Astrocyte of the spinal cord (primary cell): ENCODE results near the gene SERPINE1.
A peak's percentile ranks its signal among the peaks of the same experiment; 100 is the strongest.

Experiments used
- DNase-seq: peaks from one replicate; pipeline ENCODE4 v3.0.0; 2011; ENCODE audit warnings: low read depth, low spot score
- H3K4me3 ChIP-seq: 2 replicates; pipeline ENCODE4 v1.5.1; 2011; ENCODE audit warnings: low read depth, mild to moderate bottlenecking, low read length, moderate library complexity
- in situ Hi-C: cut with HindIII; loops from 2 replicates; pipeline ENCODE4 v1.10.0; 2017; ENCODE audit warnings: low sequenced_read_pairs
- TF ChIP-seq, protein P1 (sequence below): IDR thresholded peaks from 2 replicates; pipeline ENCODE4 v1.5.1; 2012; ENCODE audit warnings: low read depth, mild to moderate bottlenecking, low read length, inconsistent platforms

Gene SERPINE1

DNA sequence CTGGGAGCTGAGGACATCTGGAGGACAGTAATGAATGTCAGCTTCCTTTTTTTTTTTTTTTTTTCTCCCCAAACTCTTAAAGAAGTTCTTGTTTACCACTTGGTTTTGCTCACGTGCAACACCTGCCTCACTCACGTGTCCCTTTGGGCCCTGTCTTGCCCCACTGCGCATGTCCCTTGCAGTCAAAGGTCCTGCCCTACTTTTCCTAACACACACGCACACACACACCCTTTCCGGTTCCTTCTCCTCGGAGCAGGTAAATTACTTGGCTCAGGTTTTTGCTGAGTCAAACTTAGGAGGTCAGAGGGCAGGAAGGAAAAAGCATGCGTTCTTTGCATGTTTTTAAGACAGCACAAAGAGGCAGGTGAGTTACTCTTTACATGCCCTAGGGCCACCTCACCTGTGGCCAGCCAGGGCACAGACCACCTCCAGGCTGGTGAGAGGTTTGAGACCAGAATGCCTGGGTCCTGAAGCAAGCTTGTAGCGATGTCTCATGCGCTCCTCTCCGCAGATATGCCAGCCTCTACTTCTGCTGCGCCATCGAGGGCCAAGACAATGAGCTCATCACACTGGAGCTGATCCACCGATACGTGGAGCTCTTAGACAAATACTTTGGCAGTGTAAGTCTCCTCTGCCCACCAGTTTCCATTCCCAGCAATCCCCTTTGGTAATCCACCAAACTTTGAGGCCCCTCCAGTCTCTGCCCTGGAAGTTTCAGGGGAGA lies 30.1 kb downstream of the SERPINE1 start:
- no peak for DNase-seq
- TF ChIP-seq, protein P1, sequence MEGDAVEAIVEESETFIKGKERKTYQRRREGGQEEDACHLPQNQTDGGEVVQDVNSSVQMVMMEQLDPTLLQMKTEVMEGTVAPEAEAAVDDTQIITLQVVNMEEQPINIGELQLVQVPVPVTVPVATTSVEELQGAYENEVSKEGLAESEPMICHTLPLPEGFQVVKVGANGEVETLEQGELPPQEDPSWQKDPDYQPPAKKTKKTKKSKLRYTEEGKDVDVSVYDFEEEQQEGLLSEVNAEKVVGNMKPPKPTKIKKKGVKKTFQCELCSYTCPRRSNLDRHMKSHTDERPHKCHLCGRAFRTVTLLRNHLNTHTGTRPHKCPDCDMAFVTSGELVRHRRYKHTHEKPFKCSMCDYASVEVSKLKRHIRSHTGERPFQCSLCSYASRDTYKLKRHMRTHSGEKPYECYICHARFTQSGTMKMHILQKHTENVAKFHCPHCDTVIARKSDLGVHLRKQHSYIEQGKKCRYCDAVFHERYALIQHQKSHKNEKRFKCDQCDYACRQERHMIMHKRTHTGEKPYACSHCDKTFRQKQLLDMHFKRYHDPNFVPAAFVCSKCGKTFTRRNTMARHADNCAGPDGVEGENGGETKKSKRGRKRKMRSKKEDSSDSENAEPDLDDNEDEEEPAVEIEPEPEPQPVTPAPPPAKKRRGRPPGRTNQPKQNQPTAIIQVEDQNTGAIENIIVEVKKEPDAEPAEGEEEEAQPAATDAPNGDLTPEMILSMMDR: no peak
- no peak overlapping the region for H3K4me3 ChIP-seq
- in situ Hi-C loops: no loop called here

DNA sequence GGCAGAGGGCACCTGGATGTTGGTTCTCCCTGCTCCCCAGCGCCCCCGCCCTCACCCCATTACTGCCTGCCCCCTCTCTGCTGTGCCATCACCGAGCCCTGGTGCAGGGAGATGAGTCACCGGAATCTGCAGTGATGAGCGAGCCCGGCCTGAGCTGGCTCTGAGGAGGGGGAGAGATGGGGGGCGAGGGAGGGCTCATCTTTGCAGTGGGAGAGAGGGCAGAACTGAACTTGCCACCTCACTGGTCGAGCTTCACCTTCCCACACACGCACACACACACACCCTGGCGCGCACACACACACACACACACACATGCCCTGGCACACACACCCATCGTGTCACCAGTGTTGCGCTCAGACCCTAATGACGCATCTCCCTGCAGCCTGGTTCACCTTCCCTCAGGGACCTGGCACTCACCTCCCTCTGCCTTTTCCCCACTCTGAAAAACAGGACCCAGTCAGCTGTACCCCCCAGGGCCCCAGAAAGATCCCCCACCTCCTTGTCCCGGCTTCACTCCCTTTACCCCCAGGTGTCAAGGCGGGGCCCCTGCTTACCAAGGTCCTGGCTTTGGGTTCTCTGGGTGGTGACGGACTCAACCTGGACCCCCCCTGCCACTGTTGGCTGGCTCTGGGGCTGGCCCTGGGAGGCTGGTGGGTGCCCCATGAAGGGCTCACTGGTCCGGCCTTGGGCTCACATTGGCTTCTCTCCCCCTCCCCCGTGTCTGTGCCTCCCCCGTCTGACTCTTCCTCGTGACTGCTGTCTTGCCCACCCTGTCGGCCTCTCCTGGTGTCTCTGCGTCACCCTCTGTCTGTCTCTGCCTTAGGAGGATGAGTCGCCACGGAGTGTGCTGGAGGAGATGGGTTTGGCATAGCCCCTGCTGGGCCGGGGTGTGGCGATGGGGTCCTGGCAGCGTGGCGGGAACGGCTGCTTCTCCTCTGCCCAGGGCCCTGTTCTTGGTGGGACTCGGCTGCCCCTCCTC lies 33.1 kb downstream of the SERPINE1 start:
- H3K4me3 ChIP-seq: no peak overlapping the region
- in situ Hi-C loops: no loop called here
- TF ChIP-seq, protein P1: no peak
- DNase-seq: no peak

DNA sequence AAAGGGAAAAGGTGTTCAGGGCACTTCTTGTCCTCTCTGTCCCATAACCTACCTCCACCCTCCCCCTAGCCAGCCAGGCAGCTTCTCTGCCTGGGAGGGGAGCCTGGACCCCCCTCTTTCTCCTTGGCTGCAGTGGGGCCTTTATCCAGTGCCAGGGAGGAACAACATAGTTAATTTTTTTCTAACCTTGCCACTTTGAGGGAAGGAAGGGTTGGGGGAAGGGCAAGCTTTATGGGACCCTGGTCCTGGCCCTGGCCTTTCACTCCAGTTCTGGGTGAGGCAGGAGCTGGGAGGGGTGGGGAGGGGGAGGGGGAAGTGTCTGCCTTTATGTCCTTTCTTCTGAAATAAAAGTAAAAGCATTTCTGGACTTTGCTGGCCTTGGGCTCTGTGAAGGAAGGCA lies 34.0 kb downstream of the SERPINE1 start:
- no peak for DNase-seq
- TF ChIP-seq, protein P1: no peak
- in situ Hi-C loops: no loop called here
- H3K4me3 ChIP-seq: no peak overlapping the region

DNA sequence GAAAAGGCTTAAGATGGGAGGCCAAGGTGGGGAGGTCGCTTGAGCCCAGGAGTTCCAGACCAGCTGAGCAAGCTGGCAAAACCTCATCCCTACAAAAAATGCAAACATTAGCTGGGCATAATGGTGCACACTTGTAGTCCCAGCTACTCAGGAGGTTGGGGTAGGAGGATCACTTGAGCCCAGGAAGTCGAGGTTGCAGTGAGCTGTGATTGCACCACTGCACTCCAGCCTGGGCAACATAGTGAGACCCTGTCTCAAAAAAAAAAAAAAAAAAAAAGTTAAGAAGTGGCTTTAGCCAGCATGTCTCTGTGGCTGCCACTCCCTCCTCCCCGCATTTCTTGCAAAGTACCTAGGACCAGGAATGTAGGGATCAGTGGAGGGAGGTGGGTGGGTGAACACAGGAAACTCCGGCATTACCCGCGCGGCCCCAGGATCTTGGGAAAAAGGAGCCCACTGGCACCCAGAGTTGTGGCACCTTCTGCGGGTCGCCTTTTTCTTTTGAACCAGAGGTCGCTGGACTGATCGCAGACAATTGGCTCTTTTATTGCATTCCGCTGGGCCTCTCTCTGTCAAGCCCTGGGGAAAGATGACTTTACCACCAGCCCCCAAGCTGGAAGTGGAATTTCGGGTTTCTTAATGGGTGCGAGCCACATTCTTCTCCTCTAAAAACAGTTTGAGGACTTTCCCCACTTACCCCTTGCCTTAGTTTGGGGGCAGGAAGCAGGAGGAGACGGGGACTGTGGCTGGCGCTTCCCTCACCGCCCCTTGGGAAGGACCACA lies 35.0 kb downstream of the SERPINE1 start:
- in situ Hi-C loops: no loop called here
- TF ChIP-seq, protein P1: no peak
- no peak overlapping the region for H3K4me3 ChIP-seq
- DNase-seq: no peak

DNA sequence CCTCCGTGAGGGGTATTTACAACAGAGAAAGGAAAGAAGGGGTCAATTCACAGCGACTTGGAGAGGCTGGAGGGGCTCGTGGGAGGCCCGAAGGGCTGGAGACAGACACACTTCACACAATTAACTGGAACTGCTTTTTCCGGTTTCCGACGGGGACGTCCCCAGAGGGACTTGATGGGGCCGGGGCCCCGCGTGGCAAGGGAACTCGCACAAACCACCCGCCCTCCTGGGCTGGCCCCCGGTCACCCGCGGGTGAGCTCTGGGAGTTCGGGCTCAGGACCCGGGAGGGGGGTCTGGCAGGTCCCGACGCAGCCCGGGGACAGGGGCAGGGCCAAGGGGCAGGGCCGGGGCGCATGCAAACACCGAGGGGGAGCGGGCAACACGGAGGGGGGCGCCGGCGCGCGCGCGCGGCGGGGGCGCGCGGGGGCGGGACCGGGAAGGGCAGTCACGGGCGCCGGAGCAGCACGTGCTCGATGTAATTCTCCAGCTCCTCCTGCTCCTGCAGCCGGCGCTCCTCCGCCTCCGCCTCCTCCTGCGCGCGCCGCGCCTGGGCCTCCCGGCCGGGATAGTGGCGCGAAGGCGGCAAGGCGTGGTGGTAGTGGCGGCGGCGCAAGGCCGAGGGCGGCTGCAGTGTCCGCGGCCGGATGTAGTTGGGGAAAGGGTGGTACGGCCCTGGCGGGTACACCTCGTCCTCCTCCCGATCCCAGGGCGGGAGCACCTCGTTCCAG lies 35.8 kb downstream of the SERPINE1 start:
- TF ChIP-seq, protein P1: no peak
- peak; percentile 34 for DNase-seq
- in situ Hi-C loops: no loop called here
- H3K4me3 ChIP-seq: peak overlapping the region; percentile 27
